LNCAP (cell line): Measurements from ENCODE around the gene SPATA24.

ENCODE experiments used
- TF ChIP-seq, protein P1 (sequence below): fragments of 450-650 bp; IDR thresholded peaks from 2 replicates; pipeline ENCODE4 v1.5.1; 2017; ENCODE audit warnings: mild to moderate bottlenecking

The SPATA24 gene

DNA sequence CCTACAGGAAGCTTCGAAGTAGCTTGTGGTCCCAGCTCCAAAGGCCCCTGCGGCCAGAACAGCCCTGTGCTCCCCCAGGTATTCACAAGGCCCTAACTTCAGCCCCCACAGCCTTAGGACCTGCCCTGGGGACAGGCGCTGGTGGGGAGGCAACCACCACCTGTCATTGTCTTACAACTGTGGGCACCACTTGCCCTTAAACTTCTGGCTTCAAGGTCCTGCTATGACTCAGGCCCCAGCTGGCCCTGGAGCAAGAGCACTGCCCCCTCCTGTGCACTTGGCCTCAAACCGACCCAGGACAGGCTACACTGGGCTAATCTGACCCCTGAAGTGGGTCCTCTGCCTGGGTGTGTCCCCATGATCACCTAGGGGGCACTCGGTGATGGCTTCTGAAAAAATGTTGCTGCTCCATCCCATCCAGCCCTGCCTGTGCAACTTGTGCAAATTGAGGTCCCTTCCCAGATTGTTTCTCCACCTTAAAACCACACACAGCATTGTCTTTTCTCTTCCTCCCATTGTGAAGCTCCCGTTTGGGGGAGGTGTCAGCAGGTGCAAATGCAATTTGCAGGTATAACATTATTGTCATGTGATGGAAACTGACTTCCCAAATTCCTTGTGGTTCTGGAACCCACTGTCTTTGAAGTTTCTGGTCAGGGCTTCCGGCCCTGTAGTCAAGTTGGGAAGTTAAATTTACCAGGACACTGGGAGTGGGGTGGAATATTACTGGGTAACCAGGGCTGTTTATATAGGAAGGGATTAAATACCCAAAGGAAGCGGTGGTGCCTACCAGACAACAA is 7.8 kb downstream of the SPATA24 start:
- TF ChIP-seq, protein P1, sequence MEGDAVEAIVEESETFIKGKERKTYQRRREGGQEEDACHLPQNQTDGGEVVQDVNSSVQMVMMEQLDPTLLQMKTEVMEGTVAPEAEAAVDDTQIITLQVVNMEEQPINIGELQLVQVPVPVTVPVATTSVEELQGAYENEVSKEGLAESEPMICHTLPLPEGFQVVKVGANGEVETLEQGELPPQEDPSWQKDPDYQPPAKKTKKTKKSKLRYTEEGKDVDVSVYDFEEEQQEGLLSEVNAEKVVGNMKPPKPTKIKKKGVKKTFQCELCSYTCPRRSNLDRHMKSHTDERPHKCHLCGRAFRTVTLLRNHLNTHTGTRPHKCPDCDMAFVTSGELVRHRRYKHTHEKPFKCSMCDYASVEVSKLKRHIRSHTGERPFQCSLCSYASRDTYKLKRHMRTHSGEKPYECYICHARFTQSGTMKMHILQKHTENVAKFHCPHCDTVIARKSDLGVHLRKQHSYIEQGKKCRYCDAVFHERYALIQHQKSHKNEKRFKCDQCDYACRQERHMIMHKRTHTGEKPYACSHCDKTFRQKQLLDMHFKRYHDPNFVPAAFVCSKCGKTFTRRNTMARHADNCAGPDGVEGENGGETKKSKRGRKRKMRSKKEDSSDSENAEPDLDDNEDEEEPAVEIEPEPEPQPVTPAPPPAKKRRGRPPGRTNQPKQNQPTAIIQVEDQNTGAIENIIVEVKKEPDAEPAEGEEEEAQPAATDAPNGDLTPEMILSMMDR, result no peak

DNA sequence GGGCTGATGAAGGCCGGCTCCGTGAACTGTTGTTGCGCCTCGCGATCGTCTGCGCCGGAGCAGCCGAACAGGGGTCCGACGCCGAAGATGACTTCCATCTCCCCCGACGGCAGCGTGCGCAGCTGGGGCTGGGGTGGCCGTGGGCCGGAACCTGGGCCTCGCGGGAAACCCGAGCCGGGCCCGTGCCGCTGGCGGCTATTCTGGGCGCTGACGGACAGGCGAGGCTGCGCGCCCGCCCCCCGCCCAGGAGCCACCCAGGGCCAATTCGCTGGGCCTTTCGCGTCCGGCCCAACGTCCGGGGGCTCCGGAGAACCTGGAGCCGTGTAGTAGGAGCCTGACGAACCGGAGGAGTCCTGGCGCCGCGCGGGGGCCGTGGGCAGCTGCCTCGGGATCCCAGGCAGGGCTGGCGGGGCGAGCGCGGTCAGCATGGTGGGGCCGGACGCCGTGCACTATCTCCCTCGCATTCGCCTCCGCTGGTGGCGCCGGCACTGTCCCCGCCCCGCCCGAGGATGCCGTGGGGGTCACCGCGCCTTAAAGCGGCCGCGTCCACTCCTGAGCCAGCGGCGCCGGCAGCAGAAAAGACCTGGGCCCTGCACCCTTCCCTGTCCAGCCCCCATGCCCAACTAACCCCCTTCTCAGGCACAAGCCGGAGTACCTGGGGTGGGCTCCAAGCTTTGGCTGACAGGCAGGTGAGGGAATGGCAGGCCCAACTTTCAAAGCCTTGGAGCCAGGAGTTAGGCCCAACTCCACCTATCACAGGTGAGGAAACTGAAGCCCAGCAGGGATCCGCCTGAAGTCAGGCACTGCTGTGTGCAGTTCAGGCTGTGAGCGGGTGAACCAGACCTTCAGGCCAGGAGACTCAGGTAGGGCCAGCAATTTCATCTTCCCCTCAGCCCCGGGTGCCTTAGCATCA is 9.0 kb downstream of the SPATA24 start, which contains the start of gene PROB1:
Gene PROB1 (minus strand): TSS at position 451 of the 913 bp plus-strand sequence. CDS start 23 bp downstream, at position 428.
- TF ChIP-seq, protein P1, result no peak

DNA sequence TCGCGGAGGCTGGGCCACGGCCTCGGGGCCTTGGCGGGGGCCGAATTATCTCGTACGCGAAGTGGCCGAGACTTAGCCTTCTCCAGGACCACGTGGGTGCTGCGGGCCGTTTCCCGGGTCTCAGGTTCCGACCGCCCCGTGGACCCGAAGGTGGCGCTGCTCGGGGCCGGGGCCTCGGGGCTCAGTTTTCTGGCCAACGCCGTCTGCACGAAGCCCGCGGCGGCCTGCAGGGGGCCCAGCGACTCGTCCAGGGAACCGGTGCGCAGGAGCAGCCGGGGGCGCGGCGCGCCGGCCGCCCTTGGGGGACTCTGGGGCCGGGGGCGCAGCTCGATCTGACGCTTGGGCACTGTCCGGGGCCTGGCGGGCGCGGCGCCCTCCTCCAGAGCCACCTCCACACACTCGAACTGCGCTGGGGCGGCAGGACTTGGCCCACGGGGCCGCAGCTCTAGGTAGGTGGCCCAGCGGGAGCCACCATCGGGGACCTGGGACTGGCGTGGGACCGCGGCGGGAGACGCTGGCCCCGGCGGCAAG is 9.7 kb downstream of the SPATA24 start:
- TF ChIP-seq, protein P1, result no peak

DNA sequence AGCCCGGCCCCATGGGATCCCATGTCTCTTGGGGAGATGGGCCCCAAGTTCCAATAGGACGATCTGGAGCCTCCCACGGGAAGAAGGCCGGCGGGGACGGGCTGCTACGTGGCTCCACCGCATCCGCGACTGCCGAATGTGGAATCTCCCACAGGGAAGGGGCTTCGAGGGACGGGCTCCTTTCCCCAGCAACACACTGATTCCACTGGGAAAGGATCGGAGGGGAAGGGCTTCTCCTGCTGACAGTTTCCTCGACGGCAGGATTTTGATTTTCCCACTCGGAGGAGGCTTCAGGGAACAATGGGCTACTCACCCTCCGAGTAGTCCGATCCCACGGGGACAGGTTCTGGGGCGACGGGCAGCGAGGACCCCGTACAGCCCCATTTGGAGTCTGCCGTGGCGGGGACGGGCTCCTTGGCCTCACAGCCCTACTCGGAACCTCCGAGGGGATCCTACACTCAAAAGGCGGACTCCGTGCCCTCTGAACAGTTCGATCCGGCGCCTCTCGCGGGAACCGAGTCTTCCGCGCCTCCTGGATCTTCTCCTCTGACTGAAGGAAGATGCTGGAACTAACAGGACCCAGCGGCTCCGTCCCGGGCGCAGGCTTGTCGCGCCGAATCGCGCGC is 10.3 kb downstream of the SPATA24 start:
- TF ChIP-seq, protein P1, result no peak

DNA sequence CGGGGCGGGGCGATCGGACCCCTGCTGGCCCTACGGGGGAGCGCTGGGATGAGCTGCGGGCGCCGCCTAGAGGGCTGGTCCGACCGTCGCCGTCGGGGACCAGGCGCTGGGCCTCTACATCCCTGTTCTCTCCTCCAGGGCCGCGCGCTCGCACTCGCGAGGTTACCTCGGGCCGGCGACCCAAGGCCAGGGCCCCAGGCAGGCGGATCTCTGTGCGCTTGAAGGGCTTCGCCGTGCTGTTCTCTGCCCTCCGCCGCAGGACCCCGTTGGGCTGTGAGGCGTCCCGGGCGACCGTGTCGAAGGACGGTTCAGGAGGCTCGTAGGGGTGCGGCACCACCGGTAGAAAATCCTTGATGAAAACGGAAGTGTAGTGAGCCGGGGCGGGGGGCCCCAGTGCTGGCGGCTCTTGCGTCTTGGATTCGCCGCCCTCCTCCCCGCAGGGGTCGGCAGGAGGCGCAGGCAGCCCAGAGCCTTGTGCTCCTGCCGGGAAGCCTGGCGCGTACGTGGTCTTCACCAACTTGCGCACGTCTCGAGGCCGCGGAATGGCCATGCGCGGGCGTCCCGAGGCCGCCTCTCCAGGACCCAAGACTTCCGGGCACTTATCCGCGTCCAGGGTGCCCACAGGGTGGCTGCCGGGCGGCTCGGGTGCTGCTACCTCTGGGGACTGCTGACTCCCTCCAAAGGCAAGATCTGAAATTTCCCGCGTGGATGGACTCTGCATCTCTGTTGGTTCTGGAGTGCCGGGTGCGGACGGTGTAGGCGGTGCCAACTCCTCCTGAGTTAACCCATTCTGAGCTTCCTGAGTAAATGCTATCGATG is 11.0 kb downstream of the SPATA24 start:
- TF ChIP-seq, protein P1, result no peak

DNA sequence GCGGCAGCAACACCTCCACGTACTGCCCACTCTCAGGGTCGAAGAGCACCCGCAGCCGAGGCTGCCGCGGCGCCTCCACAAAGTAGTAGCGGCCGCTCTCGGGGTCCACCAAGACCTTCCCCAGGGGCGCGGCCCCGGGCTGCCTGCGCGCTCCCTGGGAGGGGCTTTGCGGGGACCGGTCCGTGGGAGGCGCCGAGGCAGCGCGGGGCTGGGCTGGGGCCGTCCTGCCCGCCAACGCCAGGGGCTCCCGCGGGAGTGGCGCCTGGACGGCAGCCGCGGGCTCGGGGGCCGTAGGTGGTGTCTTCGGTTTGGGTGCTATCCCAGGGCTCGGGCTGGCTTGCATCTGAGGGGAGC is 11.6 kb downstream of the SPATA24 start:
- TF ChIP-seq, protein P1, result no peak
